GM21423 (cell line): ENCODE data around the gene STMND1.

ENCODE experiments used
- ATAC-seq: cut with Tn5 transposase; IDR thresholded peaks from one replicate; pipeline ENCODE4 v1.9.1; 2021; ENCODE audit warnings: mild to moderate bottlenecking, moderate library complexity; ENCODE audit not compliant: unreplicated experiment

STMND1 gene

GRCh38 chr6:17157617-17158016 is 55.8 kb downstream of the STMND1 start:
- ATAC-seq = no peak

GRCh38 chr6:17159240-17159639 is 57.4 kb downstream of the STMND1 start:
- no peak for ATAC-seq

GRCh38 chr6:17161076-17161475 is 59.2 kb downstream of the STMND1 start:
- ATAC-seq = no peak

- ATAC-seq = no peak
Observed at GRCh38 chr6:17165383-17165782, 63.5 kb downstream of the STMND1 start.

- ATAC-seq = no peak
Observed at GRCh38 chr6:17167327-17167979, 65.6 kb downstream of the STMND1 start.

GRCh38 chr6:17169291-17169690 is 67.4 kb downstream of the STMND1 start:
- no peak for ATAC-seq

GRCh38 chr6:17169711-17170110 is 67.9 kb downstream of the STMND1 start:
- ATAC-seq = no peak

GRCh38 chr6:17172836-17173470 is 71.1 kb downstream of the STMND1 start:
- ATAC-seq = no peak

- no peak for ATAC-seq
Observed at GRCh38 chr6:17178326-17178725, 76.5 kb downstream of the STMND1 start.

- ATAC-seq = no peak
Observed at GRCh38 chr6:17178754-17179529, 77.1 kb downstream of the STMND1 start.

GRCh38 chr6:17179530-17180073 is 77.8 kb downstream of the STMND1 start:
- ATAC-seq = no peak
